Activated naive CD4-positive, alpha-beta T cell treated with anti-CD3 and anti-CD28 coated beads, Interleukin-2, amount 10 ng/mL, durations not matched to agents 7 days and 5 days (primary cell): ENCODE results near the gene EHD3.

Experiments
- CTCF ChIA-PET: fragments of 350-600 bp; sonication (Branson Sonifier 250); formaldehyde crosslinking; loops from one replicate; lab custom pipeline; 2021; ENCODE audit warnings: antibody characterized with exemption; lab: Charles Lee
- DNase-seq: peaks from one replicate; pipeline ENCODE4 v3.0.0-alpha.2; 2020
- H3K27ac Mint-ChIP-seq: one replicate; pipeline ENCODE4 v1.8.0; 2021; ENCODE audit warnings: mild to moderate bottlenecking, moderate library complexity, mixed read lengths
- H3K27me3 Mint-ChIP-seq: one replicate; pipeline ENCODE4 v1.8.0; 2021; ENCODE audit warnings: mild to moderate bottlenecking, mixed read lengths
- H3K36me3 Mint-ChIP-seq: one replicate; pipeline ENCODE4 v1.8.0; 2021; ENCODE audit warnings: mixed read lengths
- H3K4me1 Mint-ChIP-seq: one replicate; pipeline ENCODE4 v1.8.0; 2021; ENCODE audit warnings: mixed read lengths
- H3K4me3 Mint-ChIP-seq: one replicate; pipeline ENCODE4 v1.8.0; 2021; ENCODE audit warnings: mild to moderate bottlenecking, moderate library complexity, mixed read lengths
- H3K9me3 Mint-ChIP-seq: one replicate; pipeline ENCODE4 v1.8.0; 2021; ENCODE audit warnings: mixed read lengths

Gene EHD3

DNA sequence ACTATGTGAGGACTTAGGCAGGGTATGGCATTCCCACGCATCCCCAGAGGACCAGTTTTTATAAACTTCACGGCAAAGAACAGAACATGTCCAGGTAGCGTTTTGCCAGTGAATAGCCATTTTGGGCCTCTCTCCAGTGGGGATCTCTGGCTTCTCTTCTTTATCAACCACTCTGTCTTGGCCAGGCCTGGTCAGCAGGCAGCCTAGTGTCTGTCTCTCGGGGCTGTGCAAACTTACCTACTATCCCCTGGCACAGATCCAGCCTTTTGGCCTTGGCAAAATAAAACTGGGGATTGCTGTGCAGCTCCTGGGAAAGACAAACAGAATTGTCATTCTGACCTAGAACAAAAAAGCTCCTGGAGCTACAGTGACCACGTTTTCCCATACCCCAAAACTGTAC lies 31.1 kb upstream of the EHD3 start:
- CTCF ChIA-PET: no interaction called here
- Mint-ChIP-seq H3K9me3 (no peaks in the 10 kb centered on the region), H3K27ac (no peak overlapping the region), H3K36me3 (no peaks in the 10 kb centered on the region), H3K4me1 (no peaks in the 10 kb centered on the region), H3K27me3 (no peaks in the 10 kb centered on the region), H3K4me3 (no peak overlapping the region)
- no peak for DNase-seq

DNA sequence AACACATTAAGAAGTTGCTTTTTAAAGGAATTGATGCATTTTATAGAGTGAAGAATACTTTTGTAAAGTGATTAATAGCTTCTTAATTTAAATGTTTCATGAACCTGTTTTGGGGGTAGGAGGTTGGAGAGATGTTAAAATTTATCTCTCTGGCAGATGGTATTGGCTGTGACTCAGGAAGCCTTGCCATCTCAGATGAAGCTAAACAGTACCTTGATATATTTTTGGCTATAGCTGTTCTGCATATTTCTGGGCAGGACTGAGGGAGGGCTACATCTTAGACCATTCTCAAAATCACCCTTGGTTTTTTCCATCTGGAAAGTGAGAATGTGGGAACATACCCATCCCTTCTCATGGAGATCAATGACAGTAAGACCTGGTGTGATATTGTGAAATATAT lies 30.0 kb upstream of the EHD3 start:
- CTCF ChIA-PET: no interaction called here
- no peak for DNase-seq
- Mint-ChIP-seq H3K9me3 (no peaks in the 10 kb centered on the region), H3K27me3 (no peaks in the 10 kb centered on the region), H3K4me1 (no peaks in the 10 kb centered on the region), H3K4me3 (no peak overlapping the region), H3K27ac (no peak overlapping the region), H3K36me3 (no peaks in the 10 kb centered on the region)

DNA sequence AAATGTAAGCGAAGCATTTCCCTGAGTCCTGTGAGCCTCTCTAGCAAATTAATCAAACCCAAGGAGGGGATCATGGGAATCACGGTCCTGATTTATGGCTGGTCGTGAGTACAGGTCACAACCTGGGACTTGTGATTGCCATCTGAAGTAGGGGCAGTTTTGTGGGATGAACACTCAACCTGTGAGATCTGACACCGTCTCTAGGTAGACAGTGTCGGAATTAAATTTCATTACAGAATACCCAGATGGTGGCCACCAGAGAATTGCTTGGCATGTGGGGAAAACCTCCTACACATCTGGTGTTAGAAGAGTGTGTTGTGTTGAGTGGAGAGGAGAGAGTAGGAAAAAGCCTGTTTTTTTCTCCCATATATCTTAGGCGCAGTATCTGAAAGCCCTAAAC lies 29.2 kb upstream of the EHD3 start:
- no peak for DNase-seq
- Mint-ChIP-seq H3K36me3 (no peaks in the 10 kb centered on the region), H3K9me3 (no peaks in the 10 kb centered on the region), H3K27me3 (no peaks in the 10 kb centered on the region), H3K4me1 (no peaks in the 10 kb centered on the region), H3K4me3 (no peak overlapping the region), H3K27ac (no peak overlapping the region)
- CTCF ChIA-PET: no interaction called here

GRCh38 chr2:31205186-31205585 lies 28.8 kb upstream of the EHD3 start:
- CTCF ChIA-PET: interaction anchor here (1.5 kb wide), 1 partner anchor 35 kb away, joined by 3 read pairs; no protein-coding TSS in a partner anchor
- no peak for DNase-seq
- Mint-ChIP-seq H3K4me3 (no peak overlapping the region), H3K9me3 (no peaks in the 10 kb centered on the region), H3K4me1 (no peaks in the 10 kb centered on the region), H3K27me3 (no peaks in the 10 kb centered on the region), H3K27ac (no peak overlapping the region), H3K36me3 (no peaks in the 10 kb centered on the region)

GRCh38 chr2:31205613-31206012 lies 28.3 kb upstream of the EHD3 start:
- H3K4me1 Mint-ChIP-seq: no peaks in the 10 kb centered on the region
- H3K36me3 Mint-ChIP-seq: no peaks in the 10 kb centered on the region
- H3K4me3 Mint-ChIP-seq: no peak overlapping the region
- DNase-seq: no peak
- H3K27ac Mint-ChIP-seq: no peak overlapping the region
- CTCF ChIA-PET: interaction anchor here (1.5 kb wide), 1 partner anchor 36 kb away, joined by 3 read pairs; no protein-coding TSS in a partner anchor
- H3K27me3 Mint-ChIP-seq: no peaks in the 10 kb centered on the region
- no peaks in the 10 kb centered on the region for H3K9me3 Mint-ChIP-seq

- CTCF ChIA-PET: interaction anchor here (0.9 kb wide), 1 partner anchor 128 kb away, joined by 3 read pairs; no protein-coding TSS in a partner anchor
- no peaks in the 10 kb centered on the region for H3K4me1 Mint-ChIP-seq
- no peak overlapping the region for H3K4me3 Mint-ChIP-seq
- H3K27ac Mint-ChIP-seq: no peak overlapping the region
- H3K27me3 Mint-ChIP-seq: no peaks in the 10 kb centered on the region
- H3K9me3 Mint-ChIP-seq: no peaks in the 10 kb centered on the region
- no peaks in the 10 kb centered on the region for H3K36me3 Mint-ChIP-seq
- DNase-seq: no peak
Measured at GRCh38 chr2:31207790-31208189, 26.2 kb upstream of the EHD3 start.

DNA sequence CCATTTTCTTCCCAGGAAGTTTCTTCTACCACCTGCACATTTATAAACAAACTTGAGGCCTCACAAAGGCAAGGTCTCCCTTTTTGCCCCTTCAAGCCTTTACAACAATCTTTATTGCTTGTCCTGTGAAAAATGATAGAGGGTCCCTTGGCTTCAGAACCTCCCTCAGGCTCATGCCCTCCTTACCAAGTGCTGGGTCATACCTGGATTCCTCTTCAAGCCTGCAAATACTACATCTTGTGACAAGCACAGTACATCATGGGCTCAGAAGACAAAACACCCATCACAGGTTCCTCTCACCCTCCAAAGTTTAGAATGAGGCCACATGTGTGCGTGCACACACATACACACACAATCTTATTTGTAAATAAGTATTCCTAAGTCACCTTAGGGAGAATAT lies 25.7 kb upstream of the EHD3 start:
- CTCF ChIA-PET: interaction anchor here (0.9 kb wide), 1 partner anchor 128 kb away, joined by 3 read pairs; no protein-coding TSS in a partner anchor
- Mint-ChIP-seq H3K9me3 (no peaks in the 10 kb centered on the region), H3K4me3 (no peak overlapping the region), H3K36me3 (no peaks in the 10 kb centered on the region), H3K4me1 (no peaks in the 10 kb centered on the region), H3K27ac (no peak overlapping the region), H3K27me3 (no peaks in the 10 kb centered on the region)
- DNase-seq: no peak

DNA sequence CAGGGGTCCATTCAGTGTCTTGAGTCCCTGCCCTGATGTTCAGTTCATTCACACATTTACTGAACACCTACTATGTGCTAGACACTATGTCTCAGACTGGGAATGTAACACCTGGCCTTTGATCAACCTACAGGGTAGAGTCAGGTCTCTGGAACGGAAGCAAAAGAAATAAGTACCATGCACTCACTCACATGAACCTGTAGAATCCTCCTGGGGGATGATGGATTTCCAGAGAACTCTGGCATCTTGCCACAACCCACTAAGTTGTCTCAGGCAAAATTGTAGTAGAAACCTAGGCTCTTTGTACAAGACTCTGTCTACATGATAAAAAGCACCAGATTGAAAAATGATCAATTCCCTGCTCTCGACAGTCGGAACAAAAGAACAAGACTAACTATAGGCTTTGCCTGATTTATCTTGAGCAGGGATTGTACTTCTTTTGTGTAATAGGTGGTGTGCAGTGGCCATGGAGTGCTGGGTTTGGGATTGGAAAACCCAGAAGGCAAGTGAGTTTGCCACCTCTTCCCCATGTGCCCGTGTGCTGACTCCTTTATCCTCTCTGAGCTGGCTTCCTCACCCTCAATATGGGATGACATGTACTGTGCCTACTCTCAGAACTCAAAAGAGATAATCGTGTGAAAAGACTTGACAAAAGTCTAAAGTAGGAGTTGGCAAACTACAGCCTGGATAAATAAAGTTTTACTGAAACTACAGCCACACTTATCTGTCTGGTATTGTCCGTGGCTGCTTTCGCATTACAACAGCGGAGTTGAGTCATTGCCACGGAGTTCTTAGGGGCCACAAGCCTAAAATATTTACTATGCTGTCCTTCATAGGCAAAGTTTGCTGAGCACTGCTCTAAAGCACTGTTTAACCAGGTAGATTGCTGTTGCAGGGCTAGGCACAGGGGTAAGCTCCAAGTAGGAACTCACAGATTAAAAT lies 21.0 kb upstream of the EHD3 start:
- Mint-ChIP-seq H3K4me3 (no peak overlapping the region), H3K9me3 (no peaks in the 10 kb centered on the region), H3K27ac (no peak overlapping the region), H3K4me1 (peaks cover 28% of the 10 kb centered on the region), H3K36me3 (no peaks in the 10 kb centered on the region), H3K27me3 (no peaks in the 10 kb centered on the region)
- CTCF ChIA-PET: no interaction called here
- no peak for DNase-seq

GRCh38 chr2:31213601-31214443 lies 20.1 kb upstream of the EHD3 start:
- H3K27ac Mint-ChIP-seq: peak overlapping the region; percentile 44
- H3K4me1 Mint-ChIP-seq: peaks cover 29% of the 10 kb centered on the region
- no peaks in the 10 kb centered on the region for H3K9me3 Mint-ChIP-seq
- CTCF ChIA-PET: no interaction called here
- no peaks in the 10 kb centered on the region for H3K36me3 Mint-ChIP-seq
- DNase-seq: no peak
- H3K4me3 Mint-ChIP-seq: no peak overlapping the region
- H3K27me3 Mint-ChIP-seq: no peaks in the 10 kb centered on the region

DNA sequence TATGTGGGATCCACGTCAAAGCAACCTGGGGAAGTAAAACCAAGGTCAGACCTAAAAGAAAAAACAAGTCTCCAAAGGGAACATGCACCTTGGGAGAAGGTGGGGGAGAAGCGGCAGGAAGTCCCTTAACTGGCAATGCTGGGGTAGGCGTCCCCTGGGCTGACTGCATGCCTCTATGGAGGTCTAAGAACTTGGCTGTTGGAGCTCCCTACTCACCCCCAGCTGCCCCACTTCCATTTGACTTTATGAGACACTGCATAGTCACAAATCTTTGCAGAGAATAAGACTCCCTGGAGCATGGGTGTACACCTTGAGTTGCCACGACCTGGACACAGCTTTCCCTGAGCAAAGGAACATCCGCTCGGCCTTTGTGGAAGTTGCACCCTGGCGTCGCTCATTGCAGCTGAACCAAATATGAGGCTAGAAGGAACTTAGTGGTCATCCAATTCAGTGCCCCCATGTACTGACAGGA lies 19.5 kb upstream of the EHD3 start:
- H3K4me3 Mint-ChIP-seq: no peak overlapping the region
- peaks cover 32% of the 10 kb centered on the region for H3K4me1 Mint-ChIP-seq
- H3K27ac Mint-ChIP-seq: peak overlapping the region; percentile 44
- H3K36me3 Mint-ChIP-seq: no peaks in the 10 kb centered on the region
- no peaks in the 10 kb centered on the region for H3K9me3 Mint-ChIP-seq
- CTCF ChIA-PET: no interaction called here
- no peak for DNase-seq
- H3K27me3 Mint-ChIP-seq: peaks cover 2% of the 10 kb centered on the region

DNA sequence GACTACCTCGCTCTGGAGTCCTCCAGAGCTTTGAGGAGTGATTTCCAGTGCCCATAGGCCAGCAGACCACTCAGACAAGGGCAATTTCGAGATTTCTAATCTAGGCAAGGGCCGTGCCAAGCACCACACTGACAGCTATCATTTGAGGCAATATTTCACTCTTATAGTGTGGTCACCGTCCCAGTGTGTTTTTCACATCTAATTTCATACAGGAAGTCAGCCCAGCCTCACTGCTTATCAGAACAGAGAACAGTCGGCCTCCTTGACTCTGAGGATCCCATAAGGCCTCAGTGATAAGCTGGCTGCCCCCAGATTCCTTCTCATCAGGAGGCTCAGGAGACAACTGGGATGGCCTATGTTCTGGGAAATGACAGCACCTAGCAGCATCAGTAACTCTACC lies 17.2 kb upstream of the EHD3 start:
- Mint-ChIP-seq H3K27me3 (peaks cover 10% of the 10 kb centered on the region), H3K36me3 (no peaks in the 10 kb centered on the region), H3K27ac (no peak overlapping the region), H3K4me3 (no peak overlapping the region), H3K9me3 (no peaks in the 10 kb centered on the region), H3K4me1 (peaks cover 37% of the 10 kb centered on the region)
- CTCF ChIA-PET: interaction anchor here (0.7 kb wide), 1 partner anchor 45 kb away, joined by 3 read pairs; no protein-coding TSS in a partner anchor
- DNase-seq: no peak

GRCh38 chr2:31217465-31218200 lies 16.3 kb upstream of the EHD3 start, which contains the start of gene CAPN14:
Gene CAPN14 (minus strand): TSS chr2:31217515. CDS start chr2:31205447, 12,068 bp downstream.
- DNase-seq: no peak
- CTCF ChIA-PET: no interaction called here
- Mint-ChIP-seq H3K9me3 (no peaks in the 10 kb centered on the region), H3K4me3 (no peak within 1 kb of the TSS), H3K27me3 (peaks cover 11% of the 10 kb centered on the region), H3K27ac (peak within 1 kb of the TSS; percentile 39), H3K4me1 (peaks cover 37% of the 10 kb centered on the region), H3K36me3 (no peaks in the 10 kb centered on the region)

DNA sequence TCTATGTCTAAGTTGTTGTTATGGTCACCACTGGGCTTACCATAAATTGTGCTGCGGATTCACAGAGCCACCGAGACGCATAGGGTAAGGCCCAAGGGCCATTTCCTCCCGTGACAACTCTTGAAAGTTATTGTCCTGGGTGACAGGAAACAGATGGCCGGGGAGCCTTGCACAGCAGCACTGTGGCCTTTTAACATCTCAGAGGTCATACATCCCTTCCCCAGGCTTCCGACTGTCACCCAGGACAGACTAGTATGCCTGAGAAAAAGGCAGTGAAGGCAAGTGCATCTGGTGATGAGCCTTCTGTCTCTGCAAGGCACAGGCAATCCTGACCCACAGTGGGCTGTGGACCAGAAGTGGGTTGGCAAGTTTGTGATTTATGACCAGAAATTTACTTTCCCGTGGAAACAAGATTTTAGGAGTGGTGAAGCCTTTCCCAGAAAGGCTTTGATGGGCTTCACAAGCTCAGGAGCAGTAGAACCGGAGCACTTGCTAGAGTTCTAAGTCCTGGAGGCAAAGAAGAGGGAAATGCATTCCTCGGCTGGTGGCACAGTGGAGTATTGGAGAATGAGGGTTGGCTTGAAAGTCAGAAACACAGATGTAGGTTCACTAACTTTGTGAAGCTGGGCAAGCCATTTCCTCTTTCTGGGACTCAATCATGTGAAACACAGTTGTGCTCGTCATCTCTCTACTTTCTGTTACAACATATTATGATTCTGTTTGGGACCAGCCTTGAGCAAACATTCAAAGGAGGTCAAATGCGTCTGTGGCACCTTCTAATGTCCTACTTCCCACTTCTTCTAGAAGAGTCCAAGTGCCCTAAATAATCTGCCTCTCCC lies 14.6 kb upstream of the EHD3 start:
- Mint-ChIP-seq H3K4me1 (peaks cover 31% of the 10 kb centered on the region), H3K27ac (no peak overlapping the region), H3K27me3 (peaks cover 15% of the 10 kb centered on the region), H3K36me3 (no peaks in the 10 kb centered on the region), H3K9me3 (no peaks in the 10 kb centered on the region), H3K4me3 (no peak overlapping the region)
- DNase-seq: no peak
- CTCF ChIA-PET: no interaction called here
